GM19193 (cell line): ENCODE results near the gene LPAR5.

ENCODE experiments used
- POLR2A ChIP-seq: IDR thresholded peaks from 4 replicates; pipeline ENCODE4 v1.6.1; 2011; ENCODE audit not compliant: insufficient read depth, insufficient read length; ENCODE audit errors: extremely low read depth

The LPAR5 gene

DNA sequence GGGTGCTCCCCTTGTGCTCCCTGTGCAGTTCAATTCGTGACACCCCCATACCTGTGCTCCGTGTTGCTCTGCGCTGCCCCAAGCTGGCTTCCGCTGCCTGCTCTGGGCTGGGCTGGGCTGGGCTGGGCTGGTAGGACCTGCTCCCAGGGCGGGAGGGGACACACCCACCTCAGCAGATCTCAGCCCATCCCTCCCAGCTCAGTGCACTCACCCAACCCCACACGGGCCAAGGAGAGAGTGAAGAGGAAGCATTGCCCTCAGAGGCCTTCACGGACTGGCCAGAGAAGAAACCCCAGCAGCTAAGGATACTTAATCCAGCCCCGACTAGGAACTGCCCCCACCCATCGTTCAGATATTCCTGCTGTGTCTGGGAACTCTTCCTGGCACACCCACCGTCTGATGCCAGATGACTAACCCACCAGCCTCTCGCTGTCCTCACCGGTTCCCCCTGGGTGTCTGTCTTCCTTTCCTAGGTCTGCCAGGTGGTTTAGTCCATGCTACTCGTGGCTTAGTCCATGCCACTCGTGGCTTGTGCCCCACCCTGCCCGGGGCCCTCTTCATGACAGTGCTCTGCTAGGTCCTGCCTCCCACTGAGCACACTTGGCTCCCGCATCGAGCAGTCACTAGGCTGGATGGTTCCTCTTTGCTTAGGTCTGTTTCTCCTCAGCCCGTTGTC lies at the start of gene LPAR5:
Gene LPAR5 (minus strand): TSS at position 104 of the 676 bp plus-strand sequence. CDS start 14,711 bp downstream, outside the sequence.
- TF ChIP-seq POLR2A, result peak; percentile 61

DNA sequence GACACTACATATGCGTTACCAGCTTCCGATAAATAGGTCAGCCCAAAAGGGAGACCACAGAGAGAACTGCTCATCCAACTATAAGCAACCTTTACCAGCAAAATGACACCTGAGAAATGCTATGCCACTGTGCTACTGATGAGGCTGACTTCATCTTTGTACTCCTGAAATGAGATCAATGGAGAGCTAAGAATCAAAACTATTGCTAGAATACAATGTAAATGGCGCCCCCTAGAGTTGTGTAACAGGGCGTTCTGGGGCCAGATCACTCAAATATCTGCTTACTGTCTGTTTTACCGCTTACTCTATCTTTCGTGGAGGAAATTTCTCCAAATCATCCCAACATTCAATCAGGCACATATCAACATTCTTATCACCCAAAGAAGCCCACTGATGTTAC lies 48.9 kb upstream of the LPAR5 start:
- TF ChIP-seq POLR2A, result no peak

- TF ChIP-seq POLR2A, result no peak
These were observed 41.2 kb upstream of the LPAR5 start for GRCh38 chr12:6676962-6677361.

GRCh38 chr12:6672143-6672542 lies 36.4 kb upstream of the LPAR5 start:
- no peak for TF ChIP-seq POLR2A

DNA sequence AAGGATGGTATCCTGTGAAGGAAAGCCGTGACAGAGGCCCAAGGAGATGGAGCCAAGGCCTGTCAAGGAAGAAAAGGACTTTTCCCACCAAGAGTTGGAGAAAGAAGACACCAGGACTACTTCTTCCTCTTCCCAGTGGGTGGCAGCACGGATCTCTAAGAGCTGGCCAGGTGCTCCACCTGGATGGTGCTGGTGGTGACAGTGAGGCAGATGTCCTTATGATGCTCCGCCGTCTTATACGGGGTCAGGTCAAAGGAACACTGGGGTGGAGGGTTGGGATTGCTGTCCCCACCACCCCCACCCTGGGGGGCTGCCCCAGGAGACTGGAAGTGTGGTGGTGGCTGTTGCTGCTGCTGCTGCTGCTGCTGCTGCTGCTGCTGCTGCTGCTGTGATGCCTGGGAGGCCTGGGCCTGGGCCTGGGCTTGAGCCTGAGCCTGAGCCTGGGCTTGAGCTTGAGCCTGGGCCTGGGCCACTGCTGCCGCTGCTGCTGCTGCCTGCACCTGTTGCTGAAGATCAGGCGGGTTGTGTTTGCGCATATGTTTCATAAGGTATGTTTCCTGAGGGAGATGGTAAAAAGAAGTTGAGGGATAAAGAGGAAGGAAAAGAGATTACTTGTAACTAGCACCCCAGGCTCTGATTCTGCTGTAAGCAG lies 31.9 kb upstream of the LPAR5 start:
- TF ChIP-seq POLR2A, result no peak

GRCh38 chr12:6666211-6666610 lies 30.5 kb upstream of the LPAR5 start:
- no peak for TF ChIP-seq POLR2A

DNA sequence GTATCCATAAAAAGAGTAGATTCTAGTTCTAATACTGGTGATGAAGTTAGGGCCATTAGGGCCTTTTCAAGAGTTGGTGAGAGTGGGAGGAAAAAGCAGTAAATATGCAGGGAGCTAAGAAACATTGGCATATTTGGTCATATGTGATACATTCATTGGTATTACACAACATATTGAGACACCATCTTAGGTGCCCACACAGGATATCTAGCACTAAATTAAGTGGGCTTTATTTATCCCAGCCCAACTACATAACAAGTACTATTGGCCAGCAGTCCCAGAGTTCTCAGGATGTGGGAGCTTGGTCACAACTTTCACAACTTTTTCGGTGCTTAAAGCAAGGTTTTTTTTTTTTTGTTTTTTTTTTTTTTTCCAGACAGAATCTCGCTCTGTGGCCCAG lies 29.1 kb upstream of the LPAR5 start:
- TF ChIP-seq POLR2A, result peak; percentile 24

- TF ChIP-seq POLR2A, result peak; percentile 71
These were observed 27.4 kb upstream of the LPAR5 start, which contains the start of gene ING4 for GRCh38 chr12:6662906-6663742. ING4 (minus strand) TSS chr12:6663119; CDS start chr12:6663101, 18 bp downstream.

GRCh38 chr12:6662602-6662905 lies 26.8 kb upstream of the LPAR5 start:
- no peak for TF ChIP-seq POLR2A

DNA sequence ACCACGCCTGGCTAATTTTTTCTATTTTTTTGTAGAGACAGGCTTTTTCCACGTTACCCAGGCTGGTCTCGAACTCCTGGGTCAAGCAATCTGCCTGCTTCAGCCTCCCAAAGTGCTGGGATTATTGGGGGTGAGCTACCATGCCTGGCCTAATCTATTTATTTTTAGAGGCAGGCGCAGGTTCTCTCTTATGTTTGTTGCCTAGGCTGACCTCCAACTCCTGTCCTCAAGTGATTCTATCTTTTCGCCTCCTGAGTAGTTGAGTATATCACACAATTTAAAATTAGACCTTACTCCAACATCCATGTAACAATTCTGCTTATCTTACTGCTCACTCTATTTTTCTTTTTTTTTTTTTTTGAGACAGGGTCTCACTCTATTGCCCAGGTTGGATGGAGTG lies 18.2 kb upstream of the LPAR5 start:
- TF ChIP-seq POLR2A, result no peak

DNA sequence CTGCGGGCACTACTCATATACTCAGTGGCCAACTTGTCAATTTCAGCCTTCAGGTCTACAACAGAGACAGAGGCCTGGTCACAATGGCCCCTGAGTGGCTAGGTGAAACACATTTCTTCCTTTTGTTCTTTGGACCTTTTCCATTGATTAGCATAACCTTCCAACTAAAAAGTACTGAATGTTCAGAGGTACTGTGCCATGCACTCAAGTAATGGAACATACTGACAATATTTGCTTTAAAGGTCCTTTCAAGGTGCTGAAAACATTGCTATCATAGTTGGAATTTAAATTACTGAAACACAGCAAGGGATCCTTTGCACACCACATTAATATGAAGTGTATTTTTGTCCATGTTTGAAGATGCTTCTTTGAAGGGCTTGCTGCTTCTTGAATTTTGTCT lies 17.6 kb upstream of the LPAR5 start:
- TF ChIP-seq POLR2A, result no peak

- no peak for TF ChIP-seq POLR2A
These were observed 16.6 kb upstream of the LPAR5 start for GRCh38 chr12:6652391-6652790.

GRCh38 chr12:6650832-6651231 lies 15.1 kb upstream of the LPAR5 start:
- no peak for TF ChIP-seq POLR2A

GRCh38 chr12:6647083-6647604 lies 11.4 kb upstream of the LPAR5 start, which contains the start of gene ACRBP:
ACRBP (minus strand) TSS chr12:6647432; CDS start chr12:6647366, 66 bp downstream.
- TF ChIP-seq POLR2A, result peak; percentile 75
